Panc1 (cell line): ENCODE data around the gene CCNK. TPM values are rescaled to one million over a fixed set of nuclear protein-coding genes. Genes with fewer than 3 reads are reported as not detected.

Experiments
- ATAC-seq: fragments of 200-7000 bp; cut with Tn5 transposase; 2 replicates; pipeline ENCODE4 v1.9.1; 2020; ENCODE audit warnings: mild to moderate bottlenecking, moderate library complexity
- BruUV-seq: library from RNA; stranded (reverse); fragments of 400-500 nt; replicated peaks from 2 replicates; lab custom pipeline; 2021; lab: Mats Ljungman, UMichigan
- CTCF ChIA-PET: fragments of 300-600 bp; sonication (Branson Sonifier 250); formaldehyde crosslinking; loops from one replicate; lab custom pipeline; 2022; ENCODE audit warnings: antibody characterized with exemption; lab: Charles Lee
- POLR2A ChIA-PET: fragments of 300-600 bp; sonication (Branson Sonifier 250); formaldehyde crosslinking; loops from one replicate; lab custom pipeline; 2022; ENCODE audit warnings: antibody characterized with exemption; lab: Charles Lee
- DNase-seq: peaks from one replicate; pipeline ENCODE4 v3.0.0-alpha.2; 2010; ENCODE audit warnings: low read depth, low spot score
- H3K27ac ChIP-seq: 2 replicates; pipeline ENCODE4 v1.5.1; 2011; ENCODE audit warnings: mild to moderate bottlenecking, low read length, inconsistent platforms
- H3K27me3 ChIP-seq: fragments of 200-500 bp; sonication (Bioruptor generic); 2 replicates; pipeline ENCODE4 v1.6.0; 2014; ENCODE audit warnings: low read length, inconsistent platforms; ENCODE audit not compliant: control insufficient read depth, insufficient read depth
- H3K36me3 ChIP-seq: fragments of 200-500 bp; sonication (Bioruptor generic); 2 replicates; pipeline ENCODE4 v1.5.1; 2014; ENCODE audit warnings: inconsistent platforms, mild to moderate bottlenecking, low read length, moderate library complexity; ENCODE audit not compliant: control insufficient read depth, insufficient read depth
- H3K4me1 ChIP-seq: 2 replicates; pipeline ENCODE4 v1.5.1; 2011; ENCODE audit warnings: inconsistent platforms, mild to moderate bottlenecking, low read length, moderate library complexity; ENCODE audit not compliant: control insufficient read depth, insufficient read depth
- H3K4me3 ChIP-seq, 2 experiments: 2 replicates each; pipeline ENCODE4 v1.5.1; 2011 to 2012; ENCODE audit warnings: low read depth in 2 of 2, low read length in 2 of 2, mild to moderate bottlenecking in 2 of 2, inconsistent platforms in 1 of 2, moderate library complexity in 1 of 2
- H3K9me3 ChIP-seq: fragments of 200-500 bp; sonication (Bioruptor generic); 2 replicates; pipeline ENCODE4 v1.5.1; 2014; ENCODE audit warnings: low read depth, mild to moderate bottlenecking, inconsistent platforms, low read length, moderate library complexity; ENCODE audit not compliant: control insufficient read depth, insufficient read depth
- POLR2AphosphoS5 ChIP-seq: IDR thresholded peaks from 2 replicates; pipeline ENCODE4 v1.6.1; 2012; ENCODE audit warnings: mild to moderate bottlenecking, low read depth, low read length, moderate library complexity
- SIN3A ChIP-seq: IDR thresholded peaks from 2 replicates; pipeline ENCODE4 v1.6.1; 2012; ENCODE audit warnings: low read depth, mild to moderate bottlenecking, low read length, moderate library complexity, borderline replicate concordance; ENCODE audit not compliant: insufficient read depth
- TCF7L2 ChIP-seq: IDR thresholded peaks from 2 replicates; pipeline ENCODE4 v1.6.1; 2011; ENCODE audit warnings: mild to moderate bottlenecking, low read depth, low read length, inconsistent platforms
- in situ Hi-C: cut with HindIII; loops from 2 replicates; pipeline ENCODE4 v1.10.0; 2016; ENCODE audit warnings: low sequenced_read_pairs, low pct_unique_long_range_greater_than_20kb
- intact Hi-C: fragments of 100-400 bp; cut with micrococcal nuclease; formaldehyde crosslinking; loops from one replicate; pipeline ENCODE4 v1.10.0; 2022; ENCODE audit not compliant: unreplicated experiment
- total RNA-seq: library from RNA; stranded (reverse); gene quantifications from one replicate; pipeline ENCODE4 v1.2.1, GENCODE V29; 2021; ENCODE audit not compliant: unreplicated experiment
- TF ChIP-seq, protein P1 (sequence below), 2 experiments: IDR thresholded peaks; 2 replicates each; pipeline ENCODE4 v1.6.1; 2011 to 2012; ENCODE audit warnings: low read depth in 2 of 2, control low read depth in 1 of 2, low read length in 1 of 2, mild to moderate bottlenecking in 1 of 2, moderate library complexity in 1 of 2; ENCODE audit not compliant: insufficient read depth in 1 of 2
- TF ChIP-seq, protein P2 (sequence below): fragments of 450-650 bp; IDR thresholded peaks from 2 replicates; pipeline ENCODE4 v1.5.1; 2017; ENCODE audit warnings: mild to moderate bottlenecking

Gene CCNK
- total RNA-seq, 1 experiment from 2014 or later: 47.8 TPM

DNA sequence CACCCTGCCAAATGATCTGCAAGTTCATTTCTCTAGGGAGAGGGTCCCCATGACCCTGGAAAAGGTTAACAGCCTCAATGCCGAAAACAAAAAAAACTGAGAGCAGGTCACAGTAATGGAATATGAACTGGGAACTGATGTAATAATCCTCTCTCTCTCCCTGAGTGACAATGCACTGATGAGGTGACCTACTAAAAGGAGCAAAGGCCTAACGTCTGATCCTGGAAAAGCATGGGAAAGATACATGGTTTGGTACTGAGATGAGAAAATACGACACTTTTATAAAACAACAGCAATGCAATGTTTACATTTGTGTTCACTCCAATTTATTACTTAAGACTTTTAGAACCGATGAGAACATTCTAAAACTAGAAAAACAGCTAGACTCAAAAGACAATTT is 28.2 kb upstream of the CCNK start:
- no peak for TF ChIP-seq TCF7L2
- no peak for TF ChIP-seq SIN3A
- TF ChIP-seq, protein P1, sequence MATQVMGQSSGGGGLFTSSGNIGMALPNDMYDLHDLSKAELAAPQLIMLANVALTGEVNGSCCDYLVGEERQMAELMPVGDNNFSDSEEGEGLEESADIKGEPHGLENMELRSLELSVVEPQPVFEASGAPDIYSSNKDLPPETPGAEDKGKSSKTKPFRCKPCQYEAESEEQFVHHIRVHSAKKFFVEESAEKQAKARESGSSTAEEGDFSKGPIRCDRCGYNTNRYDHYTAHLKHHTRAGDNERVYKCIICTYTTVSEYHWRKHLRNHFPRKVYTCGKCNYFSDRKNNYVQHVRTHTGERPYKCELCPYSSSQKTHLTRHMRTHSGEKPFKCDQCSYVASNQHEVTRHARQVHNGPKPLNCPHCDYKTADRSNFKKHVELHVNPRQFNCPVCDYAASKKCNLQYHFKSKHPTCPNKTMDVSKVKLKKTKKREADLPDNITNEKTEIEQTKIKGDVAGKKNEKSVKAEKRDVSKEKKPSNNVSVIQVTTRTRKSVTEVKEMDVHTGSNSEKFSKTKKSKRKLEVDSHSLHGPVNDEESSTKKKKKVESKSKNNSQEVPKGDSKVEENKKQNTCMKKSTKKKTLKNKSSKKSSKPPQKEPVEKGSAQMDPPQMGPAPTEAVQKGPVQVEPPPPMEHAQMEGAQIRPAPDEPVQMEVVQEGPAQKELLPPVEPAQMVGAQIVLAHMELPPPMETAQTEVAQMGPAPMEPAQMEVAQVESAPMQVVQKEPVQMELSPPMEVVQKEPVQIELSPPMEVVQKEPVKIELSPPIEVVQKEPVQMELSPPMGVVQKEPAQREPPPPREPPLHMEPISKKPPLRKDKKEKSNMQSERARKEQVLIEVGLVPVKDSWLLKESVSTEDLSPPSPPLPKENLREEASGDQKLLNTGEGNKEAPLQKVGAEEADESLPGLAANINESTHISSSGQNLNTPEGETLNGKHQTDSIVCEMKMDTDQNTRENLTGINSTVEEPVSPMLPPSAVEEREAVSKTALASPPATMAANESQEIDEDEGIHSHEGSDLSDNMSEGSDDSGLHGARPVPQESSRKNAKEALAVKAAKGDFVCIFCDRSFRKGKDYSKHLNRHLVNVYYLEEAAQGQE (IDR thresholded peaks at IDR 0.05; ENCODE audit: insufficient read depth in 1 of 2, low read depth in 2 of 2, low read length in 1 of 2): no peak
- TF ChIP-seq POLR2AphosphoS5: no peak
- TF ChIP-seq, protein P2, sequence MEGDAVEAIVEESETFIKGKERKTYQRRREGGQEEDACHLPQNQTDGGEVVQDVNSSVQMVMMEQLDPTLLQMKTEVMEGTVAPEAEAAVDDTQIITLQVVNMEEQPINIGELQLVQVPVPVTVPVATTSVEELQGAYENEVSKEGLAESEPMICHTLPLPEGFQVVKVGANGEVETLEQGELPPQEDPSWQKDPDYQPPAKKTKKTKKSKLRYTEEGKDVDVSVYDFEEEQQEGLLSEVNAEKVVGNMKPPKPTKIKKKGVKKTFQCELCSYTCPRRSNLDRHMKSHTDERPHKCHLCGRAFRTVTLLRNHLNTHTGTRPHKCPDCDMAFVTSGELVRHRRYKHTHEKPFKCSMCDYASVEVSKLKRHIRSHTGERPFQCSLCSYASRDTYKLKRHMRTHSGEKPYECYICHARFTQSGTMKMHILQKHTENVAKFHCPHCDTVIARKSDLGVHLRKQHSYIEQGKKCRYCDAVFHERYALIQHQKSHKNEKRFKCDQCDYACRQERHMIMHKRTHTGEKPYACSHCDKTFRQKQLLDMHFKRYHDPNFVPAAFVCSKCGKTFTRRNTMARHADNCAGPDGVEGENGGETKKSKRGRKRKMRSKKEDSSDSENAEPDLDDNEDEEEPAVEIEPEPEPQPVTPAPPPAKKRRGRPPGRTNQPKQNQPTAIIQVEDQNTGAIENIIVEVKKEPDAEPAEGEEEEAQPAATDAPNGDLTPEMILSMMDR: no peak
- H3K36me3 ChIP-seq: peaks cover 5% of the 10 kb centered on the region
- ChIA-PET CTCF (no interaction called here), POLR2A (no interaction called here)
- no TSS peak for BruUV-seq
- H3K27me3 ChIP-seq: no peaks in the 10 kb centered on the region
- no peak overlapping the region for H3K4me3 ChIP-seq
- H3K9me3 ChIP-seq: no peaks in the 10 kb centered on the region
- in situ Hi-C loops (no loop called here), intact Hi-C loops (no loop called here)
- H3K27ac ChIP-seq: no peak overlapping the region
- DNase-seq: no peak
- no peaks in the 10 kb centered on the region for H3K4me1 ChIP-seq
- ATAC-seq: no peak

DNA sequence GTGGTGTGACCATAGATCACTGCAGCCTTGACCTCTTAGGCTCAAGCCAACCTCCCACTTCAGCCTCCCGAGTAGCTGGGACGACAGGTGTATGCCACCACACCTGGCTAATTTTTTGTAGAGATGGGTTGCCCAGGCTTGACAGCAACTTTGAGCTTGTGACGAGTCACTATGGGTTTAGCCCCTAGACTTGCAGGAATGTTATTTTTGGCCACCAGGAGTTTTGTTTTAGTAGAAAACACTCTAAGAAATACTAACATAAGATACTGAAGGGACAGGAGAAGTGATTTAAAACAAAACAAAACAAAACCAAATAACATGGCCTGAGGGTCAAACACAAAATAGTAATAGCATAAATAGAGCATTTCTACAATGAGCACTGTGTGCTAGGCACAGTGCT is 27.0 kb upstream of the CCNK start:
- Histone ChIP-seq H3K27ac (no peak overlapping the region), H3K27me3 (no peaks in the 10 kb centered on the region), H3K4me3 (no peak overlapping the region), H3K9me3 (no peaks in the 10 kb centered on the region), H3K36me3 (peaks cover 5% of the 10 kb centered on the region; the same call in 1 of the 2 replicates), H3K4me1 (no peaks in the 10 kb centered on the region)
- POLR2A ChIA-PET: interaction anchor here (0.5 kb wide), 1 partner anchor 312 kb away, joined by 4 read pairs; no protein-coding TSS in a partner anchor
- CTCF ChIA-PET: no interaction called here
- DNase-seq (no peak), ATAC-seq (no peak)
- intact Hi-C loops: no loop called here
- in situ Hi-C loops: no loop called here
- no TSS peak for BruUV-seq
- TF ChIP-seq POLR2AphosphoS5: no peak
- TF ChIP-seq, protein P1 (IDR thresholded peaks at IDR 0.05; ENCODE audit: insufficient read depth in 1 of 2, low read depth in 2 of 2, low read length in 1 of 2): no peak
- TF ChIP-seq SIN3A: no peak
- TF ChIP-seq TCF7L2: no peak
- TF ChIP-seq, protein P2: no peak
